ENCODE results near the gene THRAP3.

DNA sequence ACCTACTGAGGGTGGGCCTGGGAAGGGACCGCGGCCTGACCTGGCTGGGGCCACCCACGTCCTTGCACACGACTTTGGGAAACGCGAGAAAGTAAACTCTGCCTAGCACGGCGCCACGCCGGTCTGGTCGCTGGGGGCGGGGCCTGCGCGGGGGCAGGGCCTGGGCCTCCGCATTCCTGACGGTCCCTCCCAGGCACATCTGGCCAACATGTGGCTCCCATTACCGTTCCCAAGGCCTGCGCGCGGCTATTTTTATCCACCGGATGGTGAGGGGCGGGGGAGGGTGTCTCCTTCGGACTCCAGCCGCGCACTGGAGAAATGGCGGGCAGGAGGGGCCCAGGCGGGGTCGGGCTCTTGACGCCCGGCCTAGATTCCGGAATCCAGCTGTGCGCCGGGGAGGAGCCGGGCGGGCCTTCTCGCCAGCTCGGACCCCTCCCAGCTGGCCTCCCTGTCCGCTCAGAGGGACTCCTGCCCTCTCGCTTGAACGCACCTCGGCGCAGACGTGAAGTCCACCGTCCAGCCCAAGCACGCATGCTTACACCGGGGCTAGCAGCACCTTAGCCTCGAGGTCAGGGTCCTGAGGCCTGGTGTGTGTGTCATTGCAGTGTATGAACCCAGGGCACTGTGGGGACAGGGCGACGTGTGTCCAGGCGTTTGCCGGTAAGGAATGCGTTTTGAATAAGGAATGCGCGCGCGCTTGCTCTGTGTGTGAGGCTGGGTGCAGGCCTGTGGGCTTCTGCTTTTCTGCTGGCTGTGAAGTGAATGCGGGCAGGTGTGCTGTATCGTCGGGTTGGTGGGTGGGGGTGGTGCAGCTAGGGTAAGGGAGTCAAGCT, 97.1 kb downstream of the THRAP3 start:
- TF ChIP-seq, protein P1, sequence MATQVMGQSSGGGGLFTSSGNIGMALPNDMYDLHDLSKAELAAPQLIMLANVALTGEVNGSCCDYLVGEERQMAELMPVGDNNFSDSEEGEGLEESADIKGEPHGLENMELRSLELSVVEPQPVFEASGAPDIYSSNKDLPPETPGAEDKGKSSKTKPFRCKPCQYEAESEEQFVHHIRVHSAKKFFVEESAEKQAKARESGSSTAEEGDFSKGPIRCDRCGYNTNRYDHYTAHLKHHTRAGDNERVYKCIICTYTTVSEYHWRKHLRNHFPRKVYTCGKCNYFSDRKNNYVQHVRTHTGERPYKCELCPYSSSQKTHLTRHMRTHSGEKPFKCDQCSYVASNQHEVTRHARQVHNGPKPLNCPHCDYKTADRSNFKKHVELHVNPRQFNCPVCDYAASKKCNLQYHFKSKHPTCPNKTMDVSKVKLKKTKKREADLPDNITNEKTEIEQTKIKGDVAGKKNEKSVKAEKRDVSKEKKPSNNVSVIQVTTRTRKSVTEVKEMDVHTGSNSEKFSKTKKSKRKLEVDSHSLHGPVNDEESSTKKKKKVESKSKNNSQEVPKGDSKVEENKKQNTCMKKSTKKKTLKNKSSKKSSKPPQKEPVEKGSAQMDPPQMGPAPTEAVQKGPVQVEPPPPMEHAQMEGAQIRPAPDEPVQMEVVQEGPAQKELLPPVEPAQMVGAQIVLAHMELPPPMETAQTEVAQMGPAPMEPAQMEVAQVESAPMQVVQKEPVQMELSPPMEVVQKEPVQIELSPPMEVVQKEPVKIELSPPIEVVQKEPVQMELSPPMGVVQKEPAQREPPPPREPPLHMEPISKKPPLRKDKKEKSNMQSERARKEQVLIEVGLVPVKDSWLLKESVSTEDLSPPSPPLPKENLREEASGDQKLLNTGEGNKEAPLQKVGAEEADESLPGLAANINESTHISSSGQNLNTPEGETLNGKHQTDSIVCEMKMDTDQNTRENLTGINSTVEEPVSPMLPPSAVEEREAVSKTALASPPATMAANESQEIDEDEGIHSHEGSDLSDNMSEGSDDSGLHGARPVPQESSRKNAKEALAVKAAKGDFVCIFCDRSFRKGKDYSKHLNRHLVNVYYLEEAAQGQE (IDR thresholded peaks at IDR 0.05; ENCODE audit: insufficient read depth in 1 of 2, low read depth in 2 of 2, low read length in 2 of 2) = peak in 1 of 2 experiments; percentile 69; a peak in 2 of 4 replicates
- TF ChIP-seq POLR2AphosphoS5 (IDR thresholded peaks at IDR 0.05; ENCODE audit: low read depth, low read length) (peak; percentile 76), SIN3A (IDR thresholded peaks at IDR 0.05; ENCODE audit: borderline replicate concordance, insufficient read depth, low read length) (peak; percentile 77; the same call in 1 of the 2 replicates), TAF1 (IDR thresholded peaks at IDR 0.05; ENCODE audit: borderline replicate concordance, insufficient read depth, low read length) (peak; percentile 56; the same call in 1 of the 2 replicates)
